KOPT-K1 (cell line): Measurements from ENCODE around the gene BTBD9.
"Not testable (repeated sequence)": the region's sequence is repeated elsewhere in the genome, so short reads cannot be mapped to it uniquely, and the experiment has no call there.

Experiments used
- H3K27ac ChIP-seq: fragments of 200-600 bp; sonication (generic); 2 replicates; pipeline ENCODE4 v1.5.1; 2016; ENCODE audit warnings: antibody characterized with exemption, mild to moderate bottlenecking, low read depth, low read length; ENCODE audit not compliant: poor library complexity, severe bottlenecking
- H3K36me3 ChIP-seq: fragments of 200-600 bp; sonication (generic); 2 replicates; pipeline ENCODE4 v1.5.1; 2017; ENCODE audit warnings: antibody characterized with exemption, mild to moderate bottlenecking, low read length, moderate library complexity; ENCODE audit not compliant: insufficient read depth
- H3K9me3 ChIP-seq: fragments of 200-600 bp; sonication (generic); 2 replicates; pipeline ENCODE4 v1.5.1; 2017; ENCODE audit warnings: antibody characterized with exemption, low read length, mild to moderate bottlenecking; ENCODE audit not compliant: insufficient read depth, poor library complexity, severe bottlenecking

BTBD9 gene

DNA sequence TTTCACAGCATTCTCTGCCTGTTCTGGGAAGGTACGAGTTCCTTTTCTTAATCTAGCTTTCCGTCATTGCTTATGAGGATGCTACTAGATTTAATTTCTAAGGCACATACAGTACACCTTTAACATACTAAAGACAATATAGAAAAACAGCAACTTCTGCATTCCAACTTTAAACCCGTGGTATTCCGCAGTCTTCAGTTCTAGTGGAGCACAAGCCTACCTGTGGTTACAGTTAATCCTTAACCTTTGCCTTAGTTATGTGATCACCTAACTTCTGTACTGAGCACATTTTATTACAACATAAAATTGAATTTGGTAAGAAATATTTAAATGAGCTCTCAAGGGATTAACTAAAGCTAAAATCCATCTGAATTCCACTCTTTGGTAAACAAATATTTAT, 289.5 kb downstream of the BTBD9 start:
- H3K27ac ChIP-seq = no peak overlapping the region
- H3K36me3 ChIP-seq = no peaks in the 10 kb centered on the region

DNA sequence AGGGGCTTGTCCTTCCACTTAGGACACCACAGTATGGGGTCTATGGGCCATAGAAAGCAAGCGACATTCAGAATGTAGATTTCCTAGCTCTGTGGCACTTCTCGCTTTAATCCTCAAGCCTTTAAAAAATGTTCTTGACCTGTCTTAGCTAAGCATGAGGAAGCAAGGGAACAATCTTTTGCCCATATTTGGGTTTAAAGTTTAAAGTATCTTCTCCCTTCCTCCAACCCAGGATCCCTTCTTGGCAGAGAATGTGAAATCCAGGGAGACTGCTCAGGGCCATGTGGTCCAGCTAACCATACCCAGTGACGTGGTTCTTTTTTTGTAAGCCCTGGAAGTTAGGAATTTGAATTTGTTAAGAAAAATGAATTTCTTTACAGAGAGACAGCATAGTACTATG, 289.9 kb downstream of the BTBD9 start:
- Histone ChIP-seq H3K36me3 (no peaks in the 10 kb centered on the region), H3K27ac (no peak overlapping the region), H3K9me3 (no peaks in the 10 kb centered on the region)

More for the DNA sequence above, 289.5 kb downstream of the BTBD9 start:
- H3K9me3 ChIP-seq = no peaks in the 10 kb centered on the region

DNA sequence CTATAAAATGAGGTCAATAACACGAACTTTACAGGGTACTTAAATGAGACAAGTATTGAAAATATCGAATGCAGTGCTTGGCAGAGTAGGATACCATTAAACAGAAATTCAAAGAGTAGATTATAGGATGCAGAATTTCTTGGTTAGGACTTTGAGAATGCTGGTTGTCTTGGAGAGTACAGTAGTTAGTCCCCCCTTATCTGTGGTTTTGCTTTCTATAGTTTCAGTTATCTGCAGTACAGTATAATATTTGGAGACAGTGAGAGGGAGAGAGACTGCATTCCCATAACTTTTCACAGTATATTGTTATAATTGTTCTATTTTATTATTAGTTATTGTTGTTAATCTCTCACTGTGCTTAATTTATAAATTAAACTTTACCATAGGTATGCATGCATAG, 290.5 kb downstream of the BTBD9 start:
- H3K36me3 ChIP-seq = no peaks in the 10 kb centered on the region
- H3K9me3 ChIP-seq = no peaks in the 10 kb centered on the region
- no peak overlapping the region for H3K27ac ChIP-seq

DNA sequence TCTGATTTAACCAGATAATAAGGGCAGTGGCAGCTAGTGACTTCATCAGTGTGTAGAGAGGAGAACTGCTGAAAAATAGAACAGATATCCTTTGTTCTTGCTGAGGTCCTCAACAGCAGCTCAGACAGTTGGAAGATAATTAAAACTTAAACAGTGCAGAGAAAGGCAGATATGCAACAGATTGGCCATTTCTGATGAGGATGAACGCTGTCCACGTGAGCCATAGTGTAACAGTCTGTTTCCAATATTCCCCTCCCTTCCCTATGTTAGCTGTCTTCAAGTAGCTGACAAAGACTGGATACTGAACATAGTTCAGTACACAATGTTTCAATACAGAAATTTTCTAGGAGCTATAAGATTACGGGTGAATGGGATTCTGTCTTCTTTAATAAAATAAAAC, 291.4 kb downstream of the BTBD9 start:
- Histone ChIP-seq H3K27ac (no peak overlapping the region), H3K9me3 (no peaks in the 10 kb centered on the region), H3K36me3 (no peaks in the 10 kb centered on the region)

DNA sequence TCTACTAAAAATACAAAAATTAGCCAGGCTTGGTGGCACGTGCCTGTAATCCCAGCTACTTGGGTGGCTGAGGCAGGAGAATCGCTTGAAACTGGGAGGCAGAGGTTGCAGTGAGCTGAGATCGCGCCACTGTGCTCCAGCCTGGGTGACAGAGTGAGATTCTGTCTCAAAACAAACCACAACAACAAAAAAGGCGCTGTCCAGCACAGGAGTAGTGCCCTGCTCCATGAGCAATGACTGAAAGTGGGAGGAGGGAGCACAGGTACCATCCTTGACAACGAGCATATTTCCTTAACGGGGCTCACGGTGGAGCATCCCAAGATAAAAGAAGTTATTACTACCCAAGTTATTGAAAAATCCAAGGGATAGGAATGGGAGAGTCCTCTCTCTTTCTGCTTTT, 291.9 kb downstream of the BTBD9 start:
- H3K27ac ChIP-seq, H3K36me3 ChIP-seq, H3K9me3 ChIP-seq: not testable (repeated sequence)

DNA sequence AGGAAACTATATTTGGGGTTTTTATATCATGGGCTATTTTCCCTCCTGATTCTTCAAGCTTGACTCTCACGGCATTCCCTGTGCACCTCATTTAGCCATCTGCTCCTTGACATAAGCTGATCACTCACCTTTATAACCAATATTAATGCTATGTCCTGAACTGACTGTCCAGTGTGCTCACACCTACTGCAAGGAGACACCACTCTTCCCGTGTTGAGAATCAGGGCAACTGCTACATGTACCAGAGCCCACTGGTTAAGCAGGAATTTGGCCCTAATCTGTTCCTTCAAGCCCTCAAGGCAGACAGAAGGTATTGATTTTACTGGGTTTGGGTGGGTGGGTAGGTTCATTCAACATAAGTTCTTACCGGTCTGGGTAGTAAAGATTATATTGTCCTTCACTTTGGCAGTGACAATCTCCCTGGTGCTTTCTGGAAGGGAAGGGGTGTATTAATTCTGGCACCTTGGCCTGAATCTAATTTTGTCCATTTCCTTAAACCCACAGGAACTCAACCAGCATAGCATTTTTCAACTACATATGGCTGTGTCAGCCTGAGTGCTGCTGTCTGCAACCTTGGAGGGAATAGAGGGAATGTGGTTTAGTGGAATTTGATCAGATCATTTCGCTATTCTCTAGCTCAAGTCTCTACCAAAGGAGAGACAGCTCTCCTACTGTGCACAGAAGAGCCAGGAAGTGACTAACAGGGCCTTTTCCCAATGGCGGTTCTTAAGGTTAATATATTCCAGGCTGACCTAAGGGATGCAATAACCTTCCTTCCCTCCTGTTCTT, 293.2 kb downstream of the BTBD9 start:
- no peak overlapping the region for H3K27ac ChIP-seq
- H3K9me3 ChIP-seq = no peaks in the 10 kb centered on the region
- no peaks in the 10 kb centered on the region for H3K36me3 ChIP-seq

DNA sequence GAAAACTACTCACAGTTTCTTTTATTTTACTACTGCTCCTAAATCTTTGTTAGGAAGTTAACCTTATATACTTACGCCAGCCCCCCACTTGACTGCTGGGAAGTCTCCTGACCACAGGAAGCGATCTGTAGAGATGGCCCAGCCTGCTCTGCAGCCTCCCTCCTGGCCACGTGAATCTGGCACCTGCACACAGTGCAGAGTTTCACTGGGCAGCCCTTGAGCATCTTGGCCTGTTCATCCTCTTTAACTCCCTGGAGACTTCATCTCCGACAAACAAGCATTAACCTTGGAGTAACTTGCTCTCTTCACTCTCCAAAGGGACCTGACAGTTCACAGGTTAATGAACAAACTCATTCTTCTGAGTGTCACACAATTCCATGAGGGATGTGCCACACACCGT, 294.1 kb downstream of the BTBD9 start:
- Histone ChIP-seq H3K36me3 (no peaks in the 10 kb centered on the region), H3K27ac (no peak overlapping the region), H3K9me3 (no peaks in the 10 kb centered on the region)

DNA sequence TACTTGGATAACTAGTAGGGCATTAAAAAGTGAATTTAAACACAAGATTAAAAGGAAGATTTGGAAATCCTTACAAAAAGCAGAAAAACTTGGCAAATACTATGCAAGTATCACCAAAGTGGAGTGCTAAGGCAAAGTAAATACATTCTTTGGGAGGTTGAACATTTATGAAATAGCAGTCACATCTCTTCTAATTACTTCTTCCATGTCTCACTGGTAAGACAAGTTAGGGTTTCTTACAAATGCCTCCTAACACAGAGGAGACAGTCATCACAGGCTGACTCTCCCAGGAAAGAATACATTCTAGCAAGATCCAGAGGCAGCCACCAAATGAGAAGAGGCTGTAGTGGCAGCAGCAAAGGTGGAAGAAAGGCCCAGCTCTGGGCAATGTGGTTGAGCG, 298.2 kb downstream of the BTBD9 start:
- H3K36me3 ChIP-seq = no peaks in the 10 kb centered on the region
- H3K9me3 ChIP-seq = no peaks in the 10 kb centered on the region
- no peak overlapping the region for H3K27ac ChIP-seq

DNA sequence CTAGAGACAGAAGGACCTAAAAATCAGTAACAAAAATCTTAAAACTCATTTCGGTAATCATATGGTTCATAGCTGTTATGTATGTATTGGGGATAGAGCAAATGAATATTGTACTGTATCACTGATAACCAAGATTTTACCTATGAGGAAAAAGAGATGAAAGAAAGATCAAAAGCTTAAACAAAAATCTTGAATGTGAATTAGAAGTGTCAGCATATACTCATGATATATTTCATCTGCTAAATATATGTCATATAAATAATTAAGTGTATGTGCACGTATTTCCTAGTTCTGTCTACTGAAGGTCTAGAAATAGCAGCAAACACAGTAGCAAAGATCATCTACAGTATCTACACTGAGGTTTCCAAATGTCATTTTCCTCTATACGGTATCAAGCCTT, 299.8 kb downstream of the BTBD9 start:
- Histone ChIP-seq H3K36me3 (no peaks in the 10 kb centered on the region), H3K27ac (no peak overlapping the region), H3K9me3 (no peaks in the 10 kb centered on the region)

DNA sequence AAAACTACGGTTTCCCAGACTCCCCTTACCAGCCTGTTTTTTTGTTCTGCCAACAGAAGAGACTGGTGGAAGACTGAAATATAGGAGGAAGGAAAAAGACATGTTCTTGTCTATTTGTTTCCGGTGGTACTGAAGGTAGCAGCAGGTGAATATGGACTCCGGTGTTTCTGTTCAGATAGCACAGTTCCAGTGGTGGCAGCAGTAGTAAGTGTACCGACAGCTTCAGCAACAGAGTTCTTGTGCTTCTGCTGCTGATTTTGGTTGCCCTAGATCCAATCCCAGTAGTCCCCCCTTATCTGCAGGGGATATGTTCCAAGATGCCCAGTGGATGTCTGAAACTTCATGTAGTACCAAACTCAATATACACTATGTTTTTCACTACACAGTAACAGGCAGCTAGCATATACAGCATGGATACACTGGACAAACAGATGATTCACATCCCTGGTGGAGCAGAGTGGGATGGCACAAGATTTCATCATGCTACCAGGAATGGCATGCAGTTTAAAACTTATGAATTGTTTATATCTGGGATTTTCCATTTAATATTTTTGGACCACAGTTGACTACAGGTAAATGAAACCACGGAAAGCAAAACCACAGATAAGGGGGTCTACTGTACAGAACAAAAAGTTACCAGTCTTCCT, 301.8 kb downstream of the BTBD9 start:
- Histone ChIP-seq H3K36me3 (no peaks in the 10 kb centered on the region), H3K27ac (no peak overlapping the region), H3K9me3 (peaks cover 11% of the 10 kb centered on the region)

DNA sequence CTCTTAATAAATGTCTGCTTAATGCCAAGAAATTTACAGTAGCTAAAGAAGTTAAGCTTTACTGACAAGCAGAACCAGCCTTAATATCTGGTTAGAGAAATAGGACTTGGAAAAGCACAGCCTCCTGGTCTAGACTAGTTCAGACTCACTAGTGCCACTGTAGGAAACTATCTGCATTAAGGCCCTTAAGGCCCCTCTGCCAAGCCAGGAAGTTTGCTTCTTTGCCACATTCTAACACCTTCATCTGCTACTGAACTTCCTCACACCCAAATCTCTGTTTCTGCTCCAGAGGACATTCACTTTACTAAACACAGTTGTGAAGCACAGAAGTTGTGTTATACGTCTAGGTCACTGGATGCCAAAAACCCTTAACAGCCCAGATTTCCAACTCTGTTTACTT, 302.8 kb downstream of the BTBD9 start:
- Histone ChIP-seq H3K9me3 (peaks cover 13% of the 10 kb centered on the region), H3K27ac (no peak overlapping the region), H3K36me3 (no peaks in the 10 kb centered on the region)

DNA sequence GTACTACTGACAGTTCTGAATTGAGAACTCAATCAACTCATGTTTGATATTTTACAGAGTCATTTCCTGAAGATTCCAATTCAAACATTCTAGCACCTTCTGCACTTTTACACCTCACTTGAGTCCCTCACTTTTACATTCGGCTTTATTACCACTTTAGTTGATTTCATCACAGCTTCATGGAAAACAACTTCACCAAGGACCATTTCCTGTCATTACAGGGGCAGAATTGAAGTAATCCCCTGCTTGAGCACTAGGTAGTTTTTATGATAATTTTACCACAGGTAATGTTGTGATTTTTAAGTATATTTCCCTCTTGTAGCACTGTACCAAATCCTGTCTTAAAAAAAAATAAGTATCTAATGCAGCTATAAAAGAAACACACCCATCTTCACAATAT, 312.9 kb downstream of the BTBD9 start:
- Histone ChIP-seq H3K36me3 (no peaks in the 10 kb centered on the region), H3K9me3 (no peaks in the 10 kb centered on the region), H3K27ac (no peak overlapping the region)

DNA sequence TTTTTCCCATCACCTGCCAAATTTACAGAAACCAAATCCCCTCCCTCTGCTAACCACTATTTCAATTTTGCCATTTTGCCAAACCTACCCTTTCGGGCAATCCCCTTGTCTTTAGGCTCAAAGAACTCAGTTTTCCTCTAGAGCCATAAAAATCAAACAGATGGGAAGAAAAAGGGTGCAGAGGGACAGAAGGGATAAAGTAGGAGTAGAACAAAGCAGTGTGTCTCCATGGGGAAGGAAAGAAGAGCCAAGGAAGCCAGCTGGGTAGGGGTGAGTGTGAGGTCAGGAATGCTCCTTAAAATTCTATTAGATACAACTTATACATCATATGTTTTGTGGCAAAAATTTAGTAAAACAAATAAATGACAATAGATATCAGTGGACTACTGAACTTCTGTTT, 316.5 kb downstream of the BTBD9 start:
- Histone ChIP-seq H3K9me3 (no peaks in the 10 kb centered on the region), H3K27ac (no peak overlapping the region), H3K36me3 (no peaks in the 10 kb centered on the region)

DNA sequence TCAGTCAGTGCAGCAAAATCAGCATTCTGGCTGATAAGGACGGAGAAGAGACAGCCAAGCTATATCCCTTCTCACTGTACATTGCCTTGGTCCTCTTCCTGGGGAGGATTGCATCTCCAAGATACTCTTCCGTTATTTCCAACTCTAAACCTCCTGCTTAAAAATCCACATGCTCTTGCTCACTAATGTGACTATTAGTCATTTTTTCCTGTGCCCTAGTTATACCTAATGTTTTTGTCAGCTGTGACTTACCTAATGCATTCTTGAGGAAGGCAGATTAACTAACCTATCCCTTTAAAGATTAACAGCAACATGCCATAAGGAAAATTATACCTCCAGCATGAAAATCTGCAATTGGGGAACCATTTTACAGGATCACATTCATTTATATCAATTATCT, 317.6 kb downstream of the BTBD9 start:
- no peaks in the 10 kb centered on the region for H3K36me3 ChIP-seq
- no peak overlapping the region for H3K27ac ChIP-seq
- H3K9me3 ChIP-seq = no peaks in the 10 kb centered on the region

DNA sequence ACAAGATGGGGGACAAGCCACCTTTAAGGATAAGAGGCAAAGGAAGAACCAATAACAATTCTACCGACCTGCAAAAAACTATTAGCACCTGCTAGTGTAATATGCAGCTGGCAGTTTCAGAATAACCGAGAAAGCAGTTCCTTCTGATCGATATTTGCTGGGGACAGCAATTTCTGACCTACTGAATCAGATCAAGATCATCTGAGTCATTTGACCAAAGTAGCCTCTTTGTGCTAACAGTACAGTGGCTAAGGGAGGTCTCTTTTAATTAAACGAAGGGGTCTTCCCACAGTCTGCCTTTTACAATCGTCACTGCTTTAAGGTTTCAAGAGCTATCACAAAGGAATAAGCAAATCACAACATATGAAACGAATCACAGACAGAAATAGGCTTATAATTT, 318.9 kb downstream of the BTBD9 start:
- Histone ChIP-seq H3K27ac (no peak overlapping the region), H3K9me3 (no peaks in the 10 kb centered on the region), H3K36me3 (no peaks in the 10 kb centered on the region)

DNA sequence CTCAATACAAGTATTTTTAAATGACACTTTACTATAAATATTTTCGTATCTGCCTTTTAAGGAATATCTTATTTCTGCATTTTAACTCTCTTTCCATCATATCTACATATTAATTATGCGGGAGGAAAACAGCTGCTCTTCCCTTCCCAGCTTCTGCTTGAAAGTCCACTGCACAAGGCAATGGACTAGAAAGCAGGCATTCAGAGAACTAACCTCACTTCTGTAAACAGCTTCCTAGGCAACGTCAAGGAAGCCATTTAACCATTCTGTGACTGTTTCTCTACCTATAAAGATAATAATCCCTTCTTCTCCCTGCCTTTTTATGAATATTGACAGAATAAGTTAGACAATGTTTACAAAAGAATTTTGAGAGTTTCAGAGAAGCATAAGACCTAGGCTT, 319.4 kb downstream of the BTBD9 start:
- no peak overlapping the region for H3K27ac ChIP-seq
- H3K36me3 ChIP-seq = no peaks in the 10 kb centered on the region
- H3K9me3 ChIP-seq = no peaks in the 10 kb centered on the region
